Inferior parietal cortex (tissue), 1 donor: ENCODE measurements around the gene MCMBP.
"Not testable (repeated sequence)": the region's sequence is repeated elsewhere in the genome, so short reads cannot be mapped to it uniquely, and the experiment has no call there.

ENCODE experiments used
- DNase-seq: peaks from one replicate; pipeline ENCODE4 v3.0.0-alpha.2; 2016; ENCODE audit errors: extremely low spot score

Gene MCMBP

GRCh38 chr10:119832951-119833350, 39.7 kb downstream of the MCMBP start:
- no peak for DNase-seq

GRCh38 chr10:119831656-119832055, 41.0 kb downstream of the MCMBP start:
- DNase-seq: peak; percentile 26

GRCh38 chr10:119830851-119831250, 41.8 kb downstream of the MCMBP start:
- DNase-seq: no peak

GRCh38 chr10:119829429-119829828, 43.2 kb downstream of the MCMBP start:
- DNase-seq: no peak

GRCh38 chr10:119827430-119827829, 45.2 kb downstream of the MCMBP start:
- no peak for DNase-seq

GRCh38 chr10:119826771-119827170, 45.9 kb downstream of the MCMBP start:
- no peak for DNase-seq

GRCh38 chr10:119824299-119824698, 48.3 kb downstream of the MCMBP start:
- no peak for DNase-seq

- no peak for DNase-seq
These were observed 51.5 kb downstream of the MCMBP start for GRCh38 chr10:119821182-119821581.

GRCh38 chr10:119818889-119819270, 53.8 kb downstream of the MCMBP start:
- DNase-seq: no peak

GRCh38 chr10:119817991-119818888, 54.4 kb downstream of the MCMBP start:
- DNase-seq: peak; percentile 42

- no peak for DNase-seq
These were observed 57.0 kb downstream of the MCMBP start for GRCh38 chr10:119815671-119816070.

GRCh38 chr10:119812684-119813083, 60.0 kb downstream of the MCMBP start:
- no peak for DNase-seq

GRCh38 chr10:119811122-119811521, 61.5 kb downstream of the MCMBP start:
- DNase-seq: no peak

GRCh38 chr10:119807960-119808697, 64.5 kb downstream of the MCMBP start:
- no peak for DNase-seq

- DNase-seq: no peak
These were observed 66.1 kb downstream of the MCMBP start for GRCh38 chr10:119806334-119807130.

- no peak for DNase-seq
These were observed 66.9 kb downstream of the MCMBP start for GRCh38 chr10:119805702-119806230.

GRCh38 chr10:119803264-119803663, 69.4 kb downstream of the MCMBP start:
- no peak for DNase-seq

- no peak for DNase-seq
These were observed 70.6 kb downstream of the MCMBP start for GRCh38 chr10:119801998-119802538.

- no peak for DNase-seq
These were observed 71.5 kb downstream of the MCMBP start for GRCh38 chr10:119801176-119801575.

GRCh38 chr10:119796039-119796438, 76.6 kb downstream of the MCMBP start:
- no peak for DNase-seq

GRCh38 chr10:119795101-119795500, 77.5 kb downstream of the MCMBP start:
- DNase-seq: not testable (repeated sequence)
